ENCODE results near the gene THBS1. TPM values are rescaled to one million over a fixed set of nuclear protein-coding genes. Genes with fewer than 3 reads are reported as not detected.

THBS1 gene
- total and polyA plus RNA-seq, 12 donors: 21.9 to 709 (median 271) TPM

DNA sequence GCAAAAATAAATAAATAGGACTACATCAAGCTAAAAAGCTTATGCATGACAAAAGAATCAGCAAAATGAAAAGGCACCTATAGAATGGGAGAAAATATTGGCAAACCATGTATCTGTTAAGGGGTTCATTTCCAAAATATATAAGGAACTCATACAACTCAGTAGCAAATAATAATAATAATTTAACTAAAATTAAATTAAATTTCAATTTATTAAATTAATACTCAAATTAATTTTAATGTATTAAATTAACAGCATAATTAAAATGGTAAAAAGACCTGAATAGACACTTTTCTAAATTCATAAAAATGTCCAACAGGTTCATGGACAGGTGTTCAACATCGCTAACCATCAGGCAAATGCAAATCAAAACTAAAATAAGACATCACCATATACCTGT lies 34.0 kb upstream of the THBS1 start:
- intact Hi-C loops (cut with DNase I): no loop called here
- no peak overlapping the region for H3K4me3 ChIP-seq
- no peak for DNase-seq
- H3K27ac ChIP-seq: no peak overlapping the region
- peaks cover 0 to 4% (median 0%) of the 10 kb centered on the region in 3 donors for H3K9me3 ChIP-seq (replicated peaks in 1 of 3)
- H3K4me1 ChIP-seq (replicated peaks in 1 of 2): no peaks in the 10 kb centered on the region
- WGBS, 4 donors: 80 to 95% (median 88%) methylated on average over 1 of the region's 1 CpG
- H3K27me3 ChIP-seq: no peaks in the 10 kb centered on the region
- TF ChIP-seq POLR2A (IDR thresholded peaks at IDR 0.05): no peak
- TF ChIP-seq CTCF (IDR thresholded peaks at IDR 0.05): no peak
- H3K36me3 ChIP-seq (replicated peaks in 1 of 2): no peaks in the 10 kb centered on the region

DNA sequence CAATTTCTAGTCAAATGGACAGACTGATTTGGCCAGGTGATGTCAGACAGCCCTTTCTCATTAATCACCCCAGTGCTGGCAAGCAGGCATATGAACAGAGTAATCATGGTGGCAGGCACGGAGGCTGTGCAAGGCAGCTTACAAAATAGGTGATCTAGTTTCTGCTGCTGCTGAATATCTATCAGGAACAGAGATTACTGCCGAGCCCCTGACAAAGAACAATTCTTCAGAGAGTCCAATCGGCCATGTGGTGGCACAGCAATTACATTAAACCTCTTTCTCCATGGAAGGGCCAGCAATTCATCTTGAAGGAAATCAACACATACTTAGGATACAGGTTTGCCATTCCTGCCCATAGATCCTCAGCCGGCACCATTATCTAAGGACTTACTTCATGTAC lies 32.3 kb upstream of the THBS1 start:
- Histone ChIP-seq H3K27me3 (no peaks in the 10 kb centered on the region), H3K9me3 (replicated peaks in 1 of 3) (peaks cover 0 to 4% (median 0%) of the 10 kb centered on the region in 3 donors), H3K27ac (no peak overlapping the region), H3K4me1 (replicated peaks in 1 of 2) (no peaks in the 10 kb centered on the region), H3K4me3 (no peak overlapping the region), H3K36me3 (replicated peaks in 1 of 2) (no peaks in the 10 kb centered on the region)
- no peak for DNase-seq
- 58 to 82% (median 74%) methylated on average over 4 of the region's 4 CpGs for WGBS, 4 donors
- intact Hi-C loops (cut with DNase I): no loop called here
- no peak for TF ChIP-seq POLR2A (IDR thresholded peaks at IDR 0.05)
- no peak for TF ChIP-seq CTCF (IDR thresholded peaks at IDR 0.05)

- 65 to 76% (median 72%) methylated on average over 4 of the region's 4 CpGs for WGBS, 4 donors
- H3K4me1 ChIP-seq (replicated peaks in 1 of 2): no peaks in the 10 kb centered on the region
- intact Hi-C loops (cut with DNase I): no loop called here
- H3K27ac ChIP-seq: no peak overlapping the region
- peaks cover 0 to 4% (median 0%) of the 10 kb centered on the region in 3 donors for H3K9me3 ChIP-seq (replicated peaks in 1 of 3)
- no peak for DNase-seq
- no peak overlapping the region for H3K4me3 ChIP-seq
- TF ChIP-seq CTCF (IDR thresholded peaks at IDR 0.05): no peak
- no peak for TF ChIP-seq POLR2A (IDR thresholded peaks at IDR 0.05)
- no peaks in the 10 kb centered on the region for H3K36me3 ChIP-seq (replicated peaks in 1 of 2)
- no peaks in the 10 kb centered on the region for H3K27me3 ChIP-seq
These were observed 31.0 kb upstream of the THBS1 start for GRCh38 chr15:39549912-39550311.

DNA sequence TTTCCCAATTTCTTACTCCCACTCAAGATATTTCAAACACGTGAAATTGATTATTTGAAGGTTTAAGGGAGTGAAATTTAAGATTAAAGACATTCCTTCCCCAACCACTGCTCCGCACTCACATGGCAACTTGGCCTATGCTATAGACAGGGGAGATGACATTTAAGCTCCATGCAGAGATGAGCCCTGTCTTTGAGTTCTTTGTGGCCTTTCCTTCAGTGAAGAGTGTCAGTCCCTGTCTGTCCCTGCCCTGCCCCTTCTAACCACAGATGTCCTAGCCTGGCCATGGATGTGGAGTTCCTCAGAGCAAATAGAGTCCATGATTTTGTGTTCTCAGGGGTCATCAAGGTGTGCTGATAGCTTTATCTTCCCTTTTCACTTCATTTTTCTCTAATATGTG lies 29.4 kb upstream of the THBS1 start:
- H3K4me3 ChIP-seq: no peak overlapping the region
- intact Hi-C loops (cut with DNase I): no loop called here
- no peak for DNase-seq

More for the DNA sequence above, 29.4 kb upstream of the THBS1 start:
- Histone ChIP-seq H3K9me3 (replicated peaks in 1 of 3) (peaks cover 0 to 4% (median 0%) of the 10 kb centered on the region in 3 donors), H3K27ac (no peak overlapping the region), H3K27me3 (no peaks in the 10 kb centered on the region), H3K36me3 (replicated peaks in 1 of 2) (no peaks in the 10 kb centered on the region), H3K4me1 (replicated peaks in 1 of 2) (no peaks in the 10 kb centered on the region)
- TF ChIP-seq POLR2A (IDR thresholded peaks at IDR 0.05): no peak
- TF ChIP-seq CTCF (IDR thresholded peaks at IDR 0.05): no peak
- 79 to 93% (median 85%) methylated on average over 2 of the region's 2 CpGs for WGBS, 4 donors

Measured in adrenal gland (tissue), 12 donors.